GM19328 (cell line): Measurements from ENCODE around the gene POR.

Experiments
- ATAC-seq: cut with Tn5 transposase; IDR thresholded peaks from one replicate; pipeline ENCODE4 v1.9.1; 2021; ENCODE audit warnings: mild to moderate bottlenecking, moderate library complexity; ENCODE audit not compliant: unreplicated experiment

Gene POR

GRCh38 chr7:75971309-75971960 is 56.5 kb downstream of the POR start:
- no peak for ATAC-seq

- ATAC-seq = no peak
These were observed 57.2 kb downstream of the POR start for GRCh38 chr7:75971961-75972763.

GRCh38 chr7:75977743-75978142 is 62.8 kb downstream of the POR start:
- ATAC-seq = no peak

GRCh38 chr7:75979759-75980429 is 64.9 kb downstream of the POR start:
- no peak for ATAC-seq

DNA sequence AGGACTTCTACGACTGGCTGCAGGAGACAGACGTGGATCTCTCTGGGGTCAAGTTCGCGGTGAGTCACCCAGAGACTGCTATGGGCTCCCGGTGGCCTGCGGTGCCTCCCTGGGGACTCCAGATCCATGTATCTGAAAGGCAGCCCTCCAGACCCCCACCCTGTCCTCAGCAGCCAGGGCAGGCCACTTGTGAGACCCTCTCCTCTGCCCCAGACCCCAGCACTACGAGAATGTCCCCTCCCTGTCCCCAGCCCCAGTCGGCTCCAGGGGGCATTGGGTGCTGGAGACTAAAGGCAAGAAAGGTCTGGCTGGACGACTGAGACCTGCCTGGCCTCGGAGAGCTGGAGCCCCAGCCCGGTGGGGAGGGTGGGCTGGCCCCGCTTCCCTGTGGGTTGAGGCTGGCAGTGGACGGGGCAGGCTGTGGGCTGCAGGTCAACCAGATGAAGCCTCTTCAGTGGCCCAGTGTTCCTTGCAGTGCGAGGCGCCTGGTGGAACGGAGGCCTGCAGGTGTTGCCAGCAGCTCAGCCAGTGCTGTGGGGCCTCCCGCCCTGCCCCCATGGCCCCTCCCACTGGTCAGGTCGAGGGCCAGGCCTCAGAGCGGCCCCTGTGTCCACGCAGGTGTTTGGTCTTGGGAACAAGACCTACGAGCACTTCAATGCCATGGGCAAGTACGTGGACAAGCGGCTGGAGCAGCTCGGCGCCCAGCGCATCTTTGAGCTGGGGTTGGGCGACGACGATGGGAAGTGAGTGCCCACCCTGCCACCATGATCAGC is 65.7 kb downstream of the POR start:
- no peak for ATAC-seq

GRCh38 chr7:75981203-75981452 is 66.2 kb downstream of the POR start:
- no peak for ATAC-seq

DNA sequence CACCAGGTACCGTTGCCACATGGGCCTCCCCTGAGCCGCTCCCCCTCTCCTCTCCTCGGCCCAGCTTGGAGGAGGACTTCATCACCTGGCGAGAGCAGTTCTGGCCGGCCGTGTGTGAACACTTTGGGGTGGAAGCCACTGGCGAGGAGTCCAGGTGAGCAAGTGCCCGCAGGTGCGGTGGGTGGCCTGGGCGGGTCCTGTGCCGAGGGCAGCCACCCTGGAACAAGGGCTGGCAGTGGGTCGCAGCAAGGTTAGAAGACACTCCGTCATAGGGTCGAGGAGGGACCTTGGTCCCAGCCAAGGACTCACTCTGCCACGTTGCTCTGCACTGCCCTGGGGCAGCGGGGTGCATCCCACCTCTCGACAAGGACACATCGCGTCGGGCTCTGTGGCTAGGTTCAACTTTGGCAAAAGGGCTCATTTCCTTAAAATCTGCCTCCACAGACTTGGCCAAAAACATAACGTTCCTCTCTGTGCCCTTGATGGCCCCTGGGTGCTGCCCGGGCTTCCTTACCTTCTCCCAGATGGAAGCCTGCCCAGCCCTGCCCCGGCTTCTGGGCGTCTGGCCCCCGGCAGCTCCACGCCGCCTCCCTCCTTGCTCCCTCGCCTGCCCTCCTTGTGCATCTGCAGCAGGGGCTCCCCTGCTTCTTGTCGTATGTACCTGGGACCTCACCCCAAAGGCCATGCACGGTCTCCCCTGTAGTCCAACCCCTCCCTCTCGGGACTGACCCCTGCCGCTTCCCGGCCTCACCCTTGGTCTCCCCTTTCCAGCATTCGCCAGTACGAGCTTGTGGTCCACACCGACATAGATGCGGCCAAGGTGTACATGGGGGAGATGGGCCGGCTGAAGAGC is 66.7 kb downstream of the POR start:
- no peak for ATAC-seq

GRCh38 chr7:75982306-75983064 is 67.5 kb downstream of the POR start:
- ATAC-seq = no peak

DNA sequence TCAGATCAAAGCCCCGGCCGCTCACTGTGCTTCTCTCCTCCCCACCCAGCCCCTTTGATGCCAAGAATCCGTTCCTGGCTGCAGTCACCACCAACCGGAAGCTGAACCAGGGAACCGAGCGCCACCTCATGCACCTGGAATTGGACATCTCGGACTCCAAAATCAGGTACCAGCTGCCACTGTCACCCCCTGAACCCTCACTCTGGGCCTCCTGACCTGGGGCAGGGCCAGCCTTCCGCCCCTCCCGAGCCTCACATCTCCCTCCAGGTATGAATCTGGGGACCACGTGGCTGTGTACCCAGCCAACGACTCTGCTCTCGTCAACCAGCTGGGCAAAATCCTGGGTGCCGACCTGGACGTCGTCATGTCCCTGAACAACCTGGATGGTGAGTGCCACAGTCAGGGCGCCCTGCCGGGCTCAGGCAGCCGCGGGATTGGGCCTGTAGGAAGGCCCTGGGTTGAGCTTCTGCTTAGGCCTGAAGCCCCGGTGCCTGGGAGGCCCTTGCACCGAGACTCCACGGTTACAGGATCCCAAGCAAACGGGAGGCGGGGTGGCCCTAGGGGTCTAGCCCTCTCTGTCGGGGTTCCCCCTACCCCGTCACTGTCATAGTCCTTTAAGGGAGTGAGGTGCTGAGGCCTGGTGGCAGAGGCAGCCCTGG is 68.6 kb downstream of the POR start:
- no peak for ATAC-seq

- no peak for ATAC-seq
These were observed 69.4 kb downstream of the POR start for GRCh38 chr7:75984130-75985008.

DNA sequence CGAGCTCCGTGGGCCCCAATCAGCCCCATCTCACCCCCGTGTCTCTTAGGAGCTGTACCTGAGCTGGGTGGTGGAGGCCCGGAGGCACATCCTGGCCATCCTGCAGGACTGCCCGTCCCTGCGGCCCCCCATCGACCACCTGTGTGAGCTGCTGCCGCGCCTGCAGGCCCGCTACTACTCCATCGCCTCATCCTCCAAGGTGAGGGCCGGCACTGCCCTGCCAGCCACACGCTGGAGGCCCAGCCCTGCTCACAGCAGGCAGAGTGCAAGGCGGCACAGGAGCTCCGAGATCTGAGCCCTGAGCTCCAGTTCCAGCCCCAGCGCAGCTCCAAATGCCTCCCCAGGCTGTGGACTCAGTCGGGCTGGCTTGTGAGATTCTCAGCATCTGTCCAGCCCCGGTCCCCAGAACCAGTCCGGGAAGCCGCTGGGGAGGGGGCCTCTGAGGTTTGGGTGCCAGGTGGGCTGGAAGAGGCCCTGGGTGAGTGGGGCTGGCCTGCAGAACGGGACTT is 70.1 kb downstream of the POR start:
- ATAC-seq = no peak

- no peak for ATAC-seq
These were observed 70.7 kb downstream of the POR start for GRCh38 chr7:75985518-75986146.

- ATAC-seq = no peak
These were observed 71.3 kb downstream of the POR start for GRCh38 chr7:75986147-75986781.

DNA sequence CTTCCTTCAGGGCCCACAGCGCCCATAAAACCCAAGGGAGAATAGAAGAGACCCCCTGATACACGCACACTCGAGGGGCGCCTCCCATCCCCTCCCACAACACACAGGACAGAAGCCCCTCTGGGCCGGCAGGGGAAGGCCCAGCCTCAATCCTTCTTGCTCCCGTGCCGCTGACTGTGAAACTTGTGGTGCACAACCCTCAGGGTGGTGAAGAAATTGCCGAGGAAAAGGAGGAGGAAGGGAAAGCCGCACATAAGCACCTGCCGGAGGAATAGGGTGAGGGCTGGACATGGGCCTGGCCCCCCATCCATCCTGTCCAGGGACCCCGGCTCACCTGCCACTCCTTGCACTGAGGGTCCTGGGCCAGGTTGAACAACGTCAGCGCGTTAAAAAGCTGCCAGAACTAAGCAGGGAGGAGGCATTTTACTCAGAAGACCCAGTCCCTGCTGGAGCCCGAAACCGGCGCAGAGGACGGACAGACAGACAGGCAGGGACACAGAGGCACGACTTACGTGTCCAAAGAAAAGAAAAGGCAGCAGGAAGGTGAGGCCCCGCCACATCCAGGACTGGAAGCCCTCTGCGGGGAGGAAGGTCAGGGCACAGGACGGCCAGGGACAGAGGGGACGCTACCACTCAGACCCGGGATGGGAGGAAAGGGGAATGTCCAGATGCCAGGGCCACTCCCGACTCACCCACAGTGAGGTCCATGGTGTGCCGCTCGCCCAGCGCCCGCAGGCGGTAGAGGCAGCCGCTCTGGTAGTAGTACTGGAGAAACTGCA is 72.3 kb downstream of the POR start:
- ATAC-seq = no peak

- ATAC-seq = no peak
These were observed 73.0 kb downstream of the POR start for GRCh38 chr7:75987805-75988567.
